Body of pancreas (tissue), 4 donors: ENCODE data around the gene ETV3. TPM values are rescaled to one million over a fixed set of nuclear protein-coding genes. Genes with fewer than 3 reads are reported as not detected.

Source experiments
- ATAC-seq: fragments of 150-250 bp; one replicate; pipeline ENCODE4 v1.9.1; 2016
- DNase-seq, 4 donors: peaks; one replicate each; pipeline ENCODE4 v3.0.0-alpha.2; 2019
- H3K27ac ChIP-seq, 4 donors: fragments of 200-600 bp; sonication (generic); 1 replicate in 3 of 4; 2 replicates in 1 of 4; pipeline versions ENCODE4 v1.5.1 to v1.6.1; 2016 to 2019; ENCODE audit warnings: mild to moderate bottlenecking in 1 of 4, mixed read lengths in 1 of 4, moderate library complexity in 1 of 4
- H3K27me3 ChIP-seq, 2 donors: fragments of 200-600 bp; sonication (generic); one replicate each; pipeline ENCODE4 v1.6.0; 2016; ENCODE audit warnings: mild to moderate bottlenecking in 1 of 2
- H3K36me3 ChIP-seq, 2 donors: fragments of 200-600 bp; sonication (generic); replicated peaks in 1 of 2; 2 replicates each; pipeline ENCODE4 v1.5.1; 2016; ENCODE audit warnings: low read depth in 2 of 2; ENCODE audit not compliant: insufficient read depth in 1 of 2
- H3K4me1 ChIP-seq: fragments of 200-600 bp; sonication (generic); one replicate; pipeline ENCODE4 v1.6.0; 2016
- H3K4me3 ChIP-seq, 2 donors: fragments of 200-600 bp; sonication (generic); 1 replicate in 1 of 2; 2 replicates in 1 of 2; pipeline ENCODE4 v1.5.1; 2016 to 2019
- H3K9me3 ChIP-seq, 3 donors: fragments of 200-600 bp; sonication (generic); 1 replicate in 2 of 3; 2 replicates in 1 of 3; pipeline ENCODE4 v1.5.1; 2016
- CTCF ChIP-seq, 7 experiments: fragments of 450-650 bp in 4 of 7; fragments of 200-600 bp in 3 of 7; sonication (generic) in 3 of 7; IDR thresholded peaks; one replicate each; pipeline ENCODE4 v1.5.1; 2016 to 2019; ENCODE audit warnings: antibody characterized with exemption in 7 of 7
- POLR2A ChIP-seq, 3 donors: fragments of 450-650 bp; IDR thresholded peaks; one replicate each; pipeline ENCODE4 v1.6.1; 2016; ENCODE audit warnings: antibody characterized with exemption in 3 of 3, mild to moderate bottlenecking in 2 of 3
- WGBS, 2 donors: methylation state at CpG; one replicate each; pipeline ENCODE4 v1.1.5; 2017; 5-methylcytosine and 5-hydroxymethylcytosine counted together
- intact Hi-C: fragments of 100-400 bp; cut with DNase I; formaldehyde crosslinking; loops from one replicate; pipeline ENCODE4 v1.15.1; 2023
- total RNA-seq, 2 donors: library from RNA; depleted of rRNA; stranded (reverse); fragments of >200 nt; gene quantifications; one replicate each; pipeline ENCODE4 v1.1.0, GENCODE V29; 2016

The ETV3 gene
- total RNA-seq, 2 donors from 2014 or later, result 5.6 to 11.4 TPM

GRCh38 chr1:157181258-157181657 lies 43.1 kb upstream of the ETV3 start:
- Histone ChIP-seq H3K27me3 (no peaks in the 10 kb centered on the region), H3K4me3 (no peak overlapping the region), H3K9me3 (no peaks in the 10 kb centered on the region), H3K27ac (no peak overlapping the region), H3K4me1 (no peaks in the 10 kb centered on the region), H3K36me3 (no peaks in the 10 kb centered on the region)
- DNase-seq (no peak), ATAC-seq (no peak)
- intact Hi-C loops, result no loop called here
- WGBS, 2 donors, result 13 to 35% methylated on average over 2 to 5 of the region's 5 CpGs
- no peak for TF ChIP-seq POLR2A (IDR thresholded peaks at IDR 0.05)
- TF ChIP-seq CTCF (IDR thresholded peaks at IDR 0.05), result no peak

- Histone ChIP-seq H3K4me3 (no peak overlapping the region), H3K9me3 (no peaks in the 10 kb centered on the region), H3K27me3 (no peaks in the 10 kb centered on the region), H3K4me1 (no peaks in the 10 kb centered on the region), H3K36me3 (no peaks in the 10 kb centered on the region), H3K27ac (no peak overlapping the region)
- no peak for ATAC-seq
- intact Hi-C loops, result no loop called here
- WGBS, 2 donors, result 49 to 68% methylated on average over 3 of the region's 3 CpGs
- TF ChIP-seq CTCF (IDR thresholded peaks at IDR 0.05), result no peak
- no peak for TF ChIP-seq POLR2A (IDR thresholded peaks at IDR 0.05)
- DNase-seq, result no peak
These were observed 40.3 kb upstream of the ETV3 start for GRCh38 chr1:157178490-157178889.

GRCh38 chr1:157177733-157178394 lies 39.7 kb upstream of the ETV3 start:
- ATAC-seq (no peak), DNase-seq (no peak)
- H3K4me1 ChIP-seq, result no peaks in the 10 kb centered on the region
- H3K27me3 ChIP-seq, result no peaks in the 10 kb centered on the region
- TF ChIP-seq POLR2A (IDR thresholded peaks at IDR 0.05), result no peak
- intact Hi-C loops, result no loop called here
- 59 to 73% methylated on average over 4 of the region's 4 CpGs for WGBS, 2 donors
- no peak overlapping the region for H3K27ac ChIP-seq
- no peaks in the 10 kb centered on the region for H3K36me3 ChIP-seq
- H3K4me3 ChIP-seq, result no peak overlapping the region
- H3K9me3 ChIP-seq, result no peaks in the 10 kb centered on the region

GRCh38 chr1:157176591-157177121 lies 38.5 kb upstream of the ETV3 start:
- TF ChIP-seq POLR2A (IDR thresholded peaks at IDR 0.05) (no peak), CTCF (IDR thresholded peaks at IDR 0.05) (no peak)
- Histone ChIP-seq H3K36me3 (no peaks in the 10 kb centered on the region), H3K27me3 (no peaks in the 10 kb centered on the region), H3K9me3 (no peaks in the 10 kb centered on the region), H3K4me3 (no peak overlapping the region), H3K4me1 (no peaks in the 10 kb centered on the region), H3K27ac (no peak overlapping the region)
- ATAC-seq (no peak), DNase-seq (no peak)
- 79 to 83% methylated on average over 5 to 6 of the region's 6 CpGs for WGBS, 2 donors
- intact Hi-C loops, result no loop called here

GRCh38 chr1:157176016-157176415 lies 37.8 kb upstream of the ETV3 start:
- Histone ChIP-seq H3K27ac (no peak overlapping the region), H3K27me3 (no peaks in the 10 kb centered on the region), H3K4me1 (no peaks in the 10 kb centered on the region), H3K9me3 (no peaks in the 10 kb centered on the region), H3K36me3 (no peaks in the 10 kb centered on the region), H3K4me3 (no peak overlapping the region)
- intact Hi-C loops, result no loop called here
- no peak for TF ChIP-seq CTCF (IDR thresholded peaks at IDR 0.05)
- WGBS, 2 donors, result 79 to 86% methylated on average over 1 of the region's 1 CpG
- no peak for DNase-seq
- ATAC-seq, result no peak
